Measurements from ENCODE around the gene ZNF564. TPM values are rescaled to one million over a fixed set of nuclear protein-coding genes. Genes with fewer than 3 reads are reported as not detected.
A peak's percentile ranks its signal among the peaks of the same experiment; 100 is the strongest.

The ZNF564 gene
- polyA plus RNA-seq, 3 donors: 1.0 to 8.4 (median 8.4) TPM

DNA sequence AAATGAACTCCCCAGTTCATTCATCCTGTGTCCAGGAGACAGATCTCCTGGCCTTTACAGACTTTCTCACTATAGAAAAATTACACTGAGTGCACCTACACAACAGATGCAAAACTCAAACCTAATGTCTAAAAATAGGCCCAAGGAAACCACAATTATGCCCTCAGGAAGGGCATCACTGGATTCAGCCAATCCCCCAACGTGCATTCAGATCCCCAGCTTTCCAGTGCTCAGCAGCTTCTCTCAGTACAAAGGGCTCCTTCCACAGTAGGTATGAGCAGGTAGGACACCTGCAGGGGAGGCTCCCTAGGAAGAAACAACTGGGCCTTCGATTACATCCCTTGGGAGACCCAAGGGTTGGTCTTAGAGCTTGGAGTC lies 68.8 kb downstream of the ZNF564 start:
- H3K4me3 ChIP-seq (replicated peaks in 1 of 3; ENCODE audit: low read depth in 2 of 3, low read length in 3 of 3): no peak overlapping the region
- no peak overlapping the region for H3K27ac ChIP-seq (ENCODE audit: low read depth in 1 of 2, low read length in 2 of 2)
- H3K9me3 Mint-ChIP-seq: peaks cover 4 to 25% (median 13%) of the 10 kb centered on the region in 7 donors
- no peak for DNase-seq
- H3K79me2 ChIP-seq (ENCODE audit: insufficient read depth, low read length): no peaks in the 10 kb centered on the region
- H3K27ac Mint-ChIP-seq: peak overlapping the region in 1 of 7 donors; percentile 22
- H3K27me3 Mint-ChIP-seq (ENCODE audit: low read depth in 3 of 3): peaks cover 2 to 5% (median 3%) of the 10 kb centered on the region in 3 donors
- H3K4me1 Mint-ChIP-seq: peaks cover 31% of the 10 kb centered on the region
- H3K4me2 ChIP-seq (replicated peaks; ENCODE audit: extremely low read depth, low read length, poor library complexity, severe bottlenecking): no peak overlapping the region
- H3K9ac ChIP-seq (ENCODE audit: insufficient read depth, low read length, poor library complexity, severe bottlenecking): no peak overlapping the region
- peaks cover 2 to 11% of the 10 kb centered on the region in 2 donors for H3K36me3 Mint-ChIP-seq
- no peak overlapping the region for H3K4me3 Mint-ChIP-seq
- 0% methylated on average over 1 of the region's 2 CpGs for WGBS (ENCODE audit: insufficient coverage)
- H3K4me1 ChIP-seq (ENCODE audit: control insufficient read depth in 1 of 2, insufficient read depth in 2 of 2, low read length in 2 of 2): peaks cover 12 to 21% of the 10 kb centered on the region in 2 donors
- H2AFZ ChIP-seq (ENCODE audit: insufficient read depth, low read depth, low read length, poor library complexity, severe bottlenecking): no peak overlapping the region
- TF ChIP-seq CTCF (IDR thresholded peaks at IDR 0.05): no peak
- H3K9me3 ChIP-seq (replicated peaks in 1 of 2; ENCODE audit: control insufficient read depth in 1 of 2, insufficient read depth in 1 of 2, low read length in 2 of 2): peaks cover 0 to 23% of the 10 kb centered on the region in 2 donors
- no peaks in the 10 kb centered on the region for H3K36me3 ChIP-seq (replicated peaks in 1 of 2; ENCODE audit: control insufficient read depth in 1 of 2, insufficient read depth in 2 of 2, low read length in 2 of 2)
- no peaks in the 10 kb centered on the region for H3K27me3 ChIP-seq (ENCODE audit: control insufficient read depth in 2 of 2, insufficient read depth in 2 of 2, low read length in 2 of 2)
- intact Hi-C loops (cut with micrococcal nuclease): loop anchor here in 1 of 2 donors (5.0 kb wide), 2 partner anchors 40 to 70 kb away; partner anchors contain the start of genes ZNF443 and ZNF564
- no peaks in the 10 kb centered on the region for H4K20me1 ChIP-seq (ENCODE audit: insufficient read depth, low read length)

- H3K9me3 Mint-ChIP-seq: peaks cover 4 to 25% (median 13%) of the 10 kb centered on the region in 7 donors
- H3K9me3 ChIP-seq (replicated peaks in 1 of 2; ENCODE audit: control insufficient read depth in 1 of 2, insufficient read depth in 1 of 2, low read length in 2 of 2): peaks cover 0 to 23% of the 10 kb centered on the region in 2 donors
- DNase-seq: no peak
- no peak overlapping the region for H3K27ac ChIP-seq (ENCODE audit: low read depth in 1 of 2, low read length in 2 of 2)
- H3K27ac Mint-ChIP-seq: peak overlapping the region in 1 of 7 donors; percentile 44
- no peak overlapping the region for H2AFZ ChIP-seq (ENCODE audit: insufficient read depth, low read depth, low read length, poor library complexity, severe bottlenecking)
- peaks cover 12 to 21% of the 10 kb centered on the region in 2 donors for H3K4me1 ChIP-seq (ENCODE audit: control insufficient read depth in 1 of 2, insufficient read depth in 2 of 2, low read length in 2 of 2)
- no peaks in the 10 kb centered on the region for H3K27me3 ChIP-seq (ENCODE audit: control insufficient read depth in 2 of 2, insufficient read depth in 2 of 2, low read length in 2 of 2)
- H3K36me3 Mint-ChIP-seq: peaks cover 2 to 11% of the 10 kb centered on the region in 2 donors
- H3K36me3 ChIP-seq (replicated peaks in 1 of 2; ENCODE audit: control insufficient read depth in 1 of 2, insufficient read depth in 2 of 2, low read length in 2 of 2): no peaks in the 10 kb centered on the region
- no peak overlapping the region for H3K9ac ChIP-seq (ENCODE audit: insufficient read depth, low read length, poor library complexity, severe bottlenecking)
- H3K4me1 Mint-ChIP-seq: peaks cover 31% of the 10 kb centered on the region
- 29% methylated on average over 1 of the region's 4 CpGs for WGBS (ENCODE audit: insufficient coverage)
- no peak for TF ChIP-seq CTCF (IDR thresholded peaks at IDR 0.05)
- H3K4me2 ChIP-seq (replicated peaks; ENCODE audit: extremely low read depth, low read length, poor library complexity, severe bottlenecking): no peak overlapping the region
- intact Hi-C loops (cut with micrococcal nuclease): loop anchor here in 1 of 2 donors (5.0 kb wide), 2 partner anchors 40 to 70 kb away; partner anchors contain the start of genes ZNF443 and ZNF564
- H3K4me3 ChIP-seq (replicated peaks in 1 of 3; ENCODE audit: low read depth in 2 of 3, low read length in 3 of 3): no peak overlapping the region
- peaks cover 2 to 5% (median 3%) of the 10 kb centered on the region in 3 donors for H3K27me3 Mint-ChIP-seq (ENCODE audit: low read depth in 3 of 3)
- no peaks in the 10 kb centered on the region for H4K20me1 ChIP-seq (ENCODE audit: insufficient read depth, low read length)
- no peak overlapping the region for H3K4me3 Mint-ChIP-seq
- no peaks in the 10 kb centered on the region for H3K79me2 ChIP-seq (ENCODE audit: insufficient read depth, low read length)
These were observed 69.3 kb downstream of the ZNF564 start for GRCh38 chr19:12481781-12482508.

Measured in CD14-positive monocyte (primary cell).